ENCODE measurements around the gene RAD51B. TPM values are rescaled to one million over a fixed set of nuclear protein-coding genes. Genes with fewer than 3 reads are reported as not detected.

RAD51B gene
- polyA plus RNA-seq, 3 donors, result 3.6 to 11.6 (median 9.4) TPM

DNA sequence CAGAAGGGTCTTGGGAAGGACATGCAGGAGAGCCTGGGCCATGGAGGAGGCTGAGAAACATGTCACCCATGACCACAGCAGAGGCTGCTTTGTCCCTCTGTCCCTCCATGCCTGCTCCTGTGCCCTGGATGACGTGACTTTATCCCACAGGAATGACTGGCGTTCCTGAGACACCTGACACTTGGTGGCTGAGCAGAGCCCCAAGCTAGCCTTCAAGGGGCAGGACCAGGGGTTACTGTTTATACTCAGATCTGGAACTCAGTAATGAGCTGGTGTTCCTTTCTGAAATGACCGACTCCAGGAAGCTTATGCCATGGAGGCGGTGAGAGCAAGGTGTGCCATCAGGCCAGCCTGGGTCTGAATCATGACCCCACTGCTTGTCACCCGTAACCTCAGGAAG, 929.1 kb downstream of the RAD51B start:
- no peaks in the 10 kb centered on the region for H3K4me1 ChIP-seq (ENCODE audit: control insufficient read depth in 1 of 2, insufficient read depth in 2 of 2, low read length in 2 of 2)
- H3K79me2 ChIP-seq (ENCODE audit: insufficient read depth, low read length), result no peaks in the 10 kb centered on the region
- no peak for TF ChIP-seq CTCF (IDR thresholded peaks at IDR 0.05)
- H3K9me3 Mint-ChIP-seq, result peaks cover 0 to 13% (median 3%) of the 10 kb centered on the region in 7 donors
- no peak for DNase-seq
- no peak overlapping the region for H3K27ac Mint-ChIP-seq
- peaks cover 5% of the 10 kb centered on the region for H3K4me1 Mint-ChIP-seq
- H3K27me3 Mint-ChIP-seq (ENCODE audit: low read depth in 3 of 3), result peaks cover 87 to 98% (median 93%) of the 10 kb centered on the region in 3 donors
- H4K20me1 ChIP-seq (ENCODE audit: insufficient read depth, low read length), result no peaks in the 10 kb centered on the region
- H3K4me3 Mint-ChIP-seq, result peak overlapping the region in 1 of 2 donors; percentile 83
- peaks cover 0 to 6% of the 10 kb centered on the region in 2 donors for H3K36me3 Mint-ChIP-seq
- no peak overlapping the region for H3K27ac ChIP-seq (ENCODE audit: low read depth in 1 of 2, low read length in 2 of 2)
- H3K9ac ChIP-seq (ENCODE audit: insufficient read depth, low read length, poor library complexity, severe bottlenecking), result no peak overlapping the region
- H3K27me3 ChIP-seq (ENCODE audit: control insufficient read depth in 2 of 2, insufficient read depth in 2 of 2, low read length in 2 of 2), result peaks cover 82 to 97% of the 10 kb centered on the region in 2 donors
- 95% methylated on average over 5 of the region's 5 CpGs for WGBS (ENCODE audit: insufficient coverage)
- no peak overlapping the region for H2AFZ ChIP-seq (ENCODE audit: insufficient read depth, low read depth, low read length, poor library complexity, severe bottlenecking)
- intact Hi-C loops (cut with micrococcal nuclease), result loop anchor here in 1 of 2 donors (5.0 kb wide), 1 partner anchor 34 kb away; no protein-coding TSS in a partner anchor
- peaks cover 0 to 7% of the 10 kb centered on the region in 2 donors for H3K9me3 ChIP-seq (replicated peaks in 1 of 2; ENCODE audit: control insufficient read depth in 1 of 2, insufficient read depth in 1 of 2, low read length in 2 of 2)
- no peaks in the 10 kb centered on the region for H3K36me3 ChIP-seq (replicated peaks in 1 of 2; ENCODE audit: control insufficient read depth in 1 of 2, insufficient read depth in 2 of 2, low read length in 2 of 2)
- H3K4me3 ChIP-seq (replicated peaks in 1 of 3; ENCODE audit: low read depth in 2 of 3, low read length in 3 of 3), result no peak overlapping the region
- no peak overlapping the region for H3K4me2 ChIP-seq (replicated peaks; ENCODE audit: extremely low read depth, low read length, poor library complexity, severe bottlenecking)

- no peaks in the 10 kb centered on the region for H4K20me1 ChIP-seq (ENCODE audit: insufficient read depth, low read length)
- no peak overlapping the region for H2AFZ ChIP-seq (ENCODE audit: insufficient read depth, low read depth, low read length, poor library complexity, severe bottlenecking)
- H3K4me1 ChIP-seq (ENCODE audit: control insufficient read depth in 1 of 2, insufficient read depth in 2 of 2, low read length in 2 of 2), result no peaks in the 10 kb centered on the region
- no peak overlapping the region for H3K27ac Mint-ChIP-seq
- H3K36me3 Mint-ChIP-seq, result peaks cover 0 to 6% of the 10 kb centered on the region in 2 donors
- peaks cover 81 to 97% of the 10 kb centered on the region in 2 donors for H3K27me3 ChIP-seq (ENCODE audit: control insufficient read depth in 2 of 2, insufficient read depth in 2 of 2, low read length in 2 of 2)
- peak overlapping the region in 1 of 2 donors; percentile 62 for H3K4me3 Mint-ChIP-seq
- TF ChIP-seq CTCF (IDR thresholded peaks at IDR 0.05), result no peak
- H3K27ac ChIP-seq (ENCODE audit: low read depth in 1 of 2, low read length in 2 of 2), result no peak overlapping the region
- no peak overlapping the region for H3K4me3 ChIP-seq (replicated peaks in 1 of 3; ENCODE audit: low read depth in 2 of 3, low read length in 3 of 3)
- no peaks in the 10 kb centered on the region for H3K36me3 ChIP-seq (replicated peaks in 1 of 2; ENCODE audit: control insufficient read depth in 1 of 2, insufficient read depth in 2 of 2, low read length in 2 of 2)
- DNase-seq, result no peak
- no peak overlapping the region for H3K4me2 ChIP-seq (replicated peaks; ENCODE audit: extremely low read depth, low read length, poor library complexity, severe bottlenecking)
- H3K4me1 Mint-ChIP-seq, result peaks cover 5% of the 10 kb centered on the region
- intact Hi-C loops (cut with micrococcal nuclease), result loop anchor here in 1 of 2 donors (5.0 kb wide), 1 partner anchor 33 kb away; no protein-coding TSS in a partner anchor
- peaks cover 0 to 13% (median 2%) of the 10 kb centered on the region in 7 donors for H3K9me3 Mint-ChIP-seq
- WGBS (ENCODE audit: insufficient coverage), result no CpG with 5 or more reads among the region's 11 CpGs
- H3K79me2 ChIP-seq (ENCODE audit: insufficient read depth, low read length), result no peaks in the 10 kb centered on the region
- H3K9me3 ChIP-seq (replicated peaks in 1 of 2; ENCODE audit: control insufficient read depth in 1 of 2, insufficient read depth in 1 of 2, low read length in 2 of 2), result peaks cover 0 to 7% of the 10 kb centered on the region in 2 donors
- H3K27me3 Mint-ChIP-seq (ENCODE audit: low read depth in 3 of 3), result peaks cover 83 to 98% (median 91%) of the 10 kb centered on the region in 3 donors
- H3K9ac ChIP-seq (ENCODE audit: insufficient read depth, low read length, poor library complexity, severe bottlenecking), result no peak overlapping the region
Measured at GRCh38 chr14:68749487-68750475, 930.2 kb downstream of the RAD51B start.
